Right ventricle myocardium superior (tissue), 1 donor: ENCODE measurements around the gene TSPEAR. TPM values are rescaled to one million over a fixed set of nuclear protein-coding genes. Genes with fewer than 3 reads are reported as not detected.

Source experiments
- ATAC-seq: fragments of 200-7000 bp; cut with Tn5 transposase; one replicate; pipeline ENCODE4 v1.9.1; 2020; ENCODE audit warnings: mild to moderate bottlenecking; ENCODE audit not compliant: poor library complexity
- DNase-seq: peaks from one replicate; pipeline ENCODE4 v3.0.0-alpha.2; 2020
- intact Hi-C: fragments of 100-400 bp; cut with DNase I; formaldehyde crosslinking; loops from one replicate; pipeline ENCODE4 v1.11.2; 2022
- total RNA-seq: library from RNA; stranded (reverse); fragmentation: NEBNext Ultra II Directional; extraction: Animal tissue kit (Norgen Biotek cat#: 25700); gene quantifications from one replicate; pipeline ENCODE4 v1.2.1, GENCODE V29; 2021
- donor health status: DM: no; HTN: yes; CAD: no; lungs with severe emphysema.

Gene TSPEAR
- total RNA-seq, 1 donor from 2014 or later, result 0.51 TPM

- DNase-seq (no peak), ATAC-seq (no peak)
- intact Hi-C loops, result no loop called here
Observed at GRCh38 chr21:44522753-44523204, 188.6 kb downstream of the TSPEAR start.

GRCh38 chr21:44521928-44522752, 189.2 kb downstream of the TSPEAR start:
- ATAC-seq (no peak), DNase-seq (peak; percentile 33)
- intact Hi-C loops, result no loop called here

GRCh38 chr21:44521301-44521927, 190.0 kb downstream of the TSPEAR start:
- peak; percentile 24 for DNase-seq
- no peak for ATAC-seq
- intact Hi-C loops, result no loop called here

GRCh38 chr21:44520326-44521300, 190.8 kb downstream of the TSPEAR start:
- intact Hi-C loops, result no loop called here
- peak; percentile 30 for DNase-seq
- ATAC-seq, result no peak

GRCh38 chr21:44519346-44520325, 191.7 kb downstream of the TSPEAR start:
- intact Hi-C loops, result loop anchor here (10.0 kb wide), 1 partner anchor 275 kb away; no protein-coding TSS in a partner anchor
- DNase-seq, result peak; percentile 29
- no peak for ATAC-seq

GRCh38 chr21:44518686-44519085, 192.7 kb downstream of the TSPEAR start:
- intact Hi-C loops, result loop anchor here (10.0 kb wide), 1 partner anchor 276 kb away; no protein-coding TSS in a partner anchor
- peak; percentile 22 for DNase-seq
- ATAC-seq, result no peak

GRCh38 chr21:44517175-44517899, 194.0 kb downstream of the TSPEAR start:
- intact Hi-C loops, result loop anchor here (10.0 kb wide), 1 partner anchor 277 kb away; no protein-coding TSS in a partner anchor
- DNase-seq (peak; percentile 42), ATAC-seq (no peak)

GRCh38 chr21:44516828-44517174, 194.6 kb downstream of the TSPEAR start:
- peak; percentile 4 for DNase-seq
- intact Hi-C loops, result loop anchor here (10.0 kb wide), 1 partner anchor 278 kb away; no protein-coding TSS in a partner anchor
- ATAC-seq, result no peak

- intact Hi-C loops, result loop anchor here (10.0 kb wide), 1 partner anchor 278 kb away; no protein-coding TSS in a partner anchor
- ATAC-seq (no peak), DNase-seq (peak; percentile 38)
Observed at GRCh38 chr21:44516342-44516741, 195.0 kb downstream of the TSPEAR start.

GRCh38 chr21:44515359-44516165, 195.8 kb downstream of the TSPEAR start:
- ATAC-seq, result no peak
- DNase-seq, result peak; percentile 33
- intact Hi-C loops, result loop anchor here (10.0 kb wide), 1 partner anchor 279 kb away; no protein-coding TSS in a partner anchor

GRCh38 chr21:44514746-44515358, 196.5 kb downstream of the TSPEAR start:
- DNase-seq, result peak; percentile 20
- no peak for ATAC-seq
- intact Hi-C loops, result loop anchor here (10.0 kb wide), 1 partner anchor 280 kb away; no protein-coding TSS in a partner anchor

GRCh38 chr21:44514218-44514520, 197.2 kb downstream of the TSPEAR start:
- DNase-seq (peak; percentile 17), ATAC-seq (no peak)
- intact Hi-C loops, result loop anchor here (10.0 kb wide), 1 partner anchor 281 kb away; no protein-coding TSS in a partner anchor

GRCh38 chr21:44513389-44514217, 197.8 kb downstream of the TSPEAR start:
- DNase-seq, result peak; percentile 22
- intact Hi-C loops, result loop anchor here (10.0 kb wide), 1 partner anchor 281 kb away; no protein-coding TSS in a partner anchor
- ATAC-seq, result no peak

- intact Hi-C loops, result loop anchor here (10.0 kb wide), 1 partner anchor 282 kb away; no protein-coding TSS in a partner anchor
- ATAC-seq (no peak), DNase-seq (peak; percentile 30)
Observed at GRCh38 chr21:44512496-44513388, 198.6 kb downstream of the TSPEAR start.
